Mucosa of descending colon (tissue), 3 donors: ENCODE measurements around the gene INO80B. TPM values are rescaled to one million over a fixed set of nuclear protein-coding genes. Genes with fewer than 3 reads are reported as not detected.
"Not testable (repeated sequence)": the region's sequence is repeated elsewhere in the genome, so short reads cannot be mapped to it uniquely, and the experiment has no call there.

Experiments used
- ATAC-seq: fragments of 200-7000 bp; cut with Tn5 transposase; one replicate; pipeline ENCODE4 v1.9.1; 2020; ENCODE audit warnings: mild to moderate bottlenecking, moderate library complexity
- DNase-seq, 3 donors: peaks; one replicate each; pipeline ENCODE4 v3.0.0-alpha.2; 2020
- H3K36me3 ChIP-seq: fragments of 200-600 bp; one replicate; pipeline ENCODE4 v1.8.0; 2021; ENCODE audit warnings: low read depth, mild to moderate bottlenecking
- H3K4me1 ChIP-seq: fragments of 200-600 bp; one replicate; pipeline ENCODE4 v1.8.0; 2021; ENCODE audit warnings: low read depth, mild to moderate bottlenecking
- H3K4me3 ChIP-seq: fragments of 200-600 bp; one replicate; pipeline ENCODE4 v1.8.0; 2021; ENCODE audit warnings: mild to moderate bottlenecking
- H3K9me3 ChIP-seq: fragments of 200-600 bp; one replicate; pipeline ENCODE4 v1.8.0; 2021; ENCODE audit warnings: mild to moderate bottlenecking
- CTCF ChIP-seq: fragments of 200-600 bp; IDR thresholded peaks from one replicate; pipeline ENCODE4 v1.8.0; 2022; ENCODE audit warnings: antibody characterized with exemption, mild to moderate bottlenecking
- intact Hi-C, 2 donors: fragments of 100-400 bp; cut with DNase I in 1 of 2; cut with micrococcal nuclease in 1 of 2; formaldehyde crosslinking; loops; one replicate each; pipeline versions ENCODE4 v1.11.0 to v1.11.1; 2022; cut with DNase I, micrococcal nuclease
- total RNA-seq, 3 donors: library from RNA; stranded (reverse); fragmentation: NEBNext Ultra II Directional in 2 of 3; extraction: Animal tissue kit (Norgen Biotek cat#: 25700) in 2 of 3; gene quantifications; one replicate each; pipeline versions ENCODE4 v1.2.1 to v1.2.4, GENCODE V29; 2021 to 2023
- donor health status: DM: no; HTN: no; CAD: no; lungs with moderate emphysema.
- donor health status: DM: no; HTN: no; CAD: no.
- donor health status: DM: no; HTN: yes; CAD: no.

INO80B gene
- total RNA-seq, 3 donors from 2014 or later, result 25.0 to 36.5 (median 32.3) TPM

- Histone ChIP-seq H3K4me1 (peaks cover 12% of the 10 kb centered on the region), H3K36me3 (no peaks in the 10 kb centered on the region), H3K9me3 (no peaks in the 10 kb centered on the region), H3K4me3 (peak overlapping the region; percentile 38)
- no peak for TF ChIP-seq CTCF
- DNase-seq (no peak), ATAC-seq (peak; percentile 41)
- intact Hi-C loops, result no loop called here
Observed at GRCh38 chr2:74441170-74441689, 13.7 kb upstream of the INO80B start.

GRCh38 chr2:74441690-74442482, 13.0 kb upstream of the INO80B start, which contains the start of gene RTKN:
TSS of gene RTKN (minus strand) at chr2:74441937. CDS start at chr2:74441816, 121 bp downstream.
- ATAC-seq (peak; percentile 81), DNase-seq (peak; percentile 82 to 89 (median 87))
- H3K4me3 ChIP-seq, result peak within 1 kb of the TSS; percentile 38
- TF ChIP-seq CTCF, result no peak
- H3K9me3 ChIP-seq, result no peaks in the 10 kb centered on the region
- peaks cover 12% of the 10 kb centered on the region for H3K4me1 ChIP-seq
- intact Hi-C loops, result no loop called here
- H3K36me3 ChIP-seq, result no peaks in the 10 kb centered on the region

- H3K4me3 ChIP-seq, H3K36me3 ChIP-seq, H3K9me3 ChIP-seq, ATAC-seq, intact Hi-C loops: not testable (repeated sequence)
- peaks cover 12% of the 10 kb centered on the region for H3K4me1 ChIP-seq
- DNase-seq, result peak in 1 of 3 donors; percentile 68
Observed at GRCh38 chr2:74442483-74443297, 12.2 kb upstream of the INO80B start.

- H3K36me3 ChIP-seq, result no peaks in the 10 kb centered on the region
- ATAC-seq (no peak), DNase-seq (no peak)
- H3K4me3 ChIP-seq, result no peak overlapping the region
- intact Hi-C loops, result no loop called here
- H3K4me1 ChIP-seq, result peaks cover 10% of the 10 kb centered on the region
- no peak for TF ChIP-seq CTCF
- H3K9me3 ChIP-seq, result no peaks in the 10 kb centered on the region
Observed at GRCh38 chr2:74444498-74445318, 10.2 kb upstream of the INO80B start.

GRCh38 chr2:74447230-74447999, 7.5 kb upstream of the INO80B start:
- DNase-seq, result no peak
- peak; percentile 53 for ATAC-seq

More at GRCh38 chr2:74447230-74447999, 7.5 kb upstream of the INO80B start:
- Histone ChIP-seq H3K4me3 (no peak overlapping the region), H3K4me1 (peaks cover 4% of the 10 kb centered on the region), H3K9me3 (no peaks in the 10 kb centered on the region), H3K36me3 (no peaks in the 10 kb centered on the region)
- intact Hi-C loops, result no loop called here
- TF ChIP-seq CTCF, result no peak
